Activated naive CD8-positive, alpha-beta T cell treated with anti-CD3 and anti-CD28 coated beads, Interleukin-2, amount 50 U/mL, for 24 hours (primary cell): ENCODE results near the gene TRIL.

Experiments used
- ATAC-seq: fragments of 150-1000 bp; cut with Tn5 transposase; one replicate; pipeline ENCODE4 v1.10.0; 2021
- DNase-seq: peaks from one replicate; pipeline ENCODE4 v3.0.0; 2021
- H3K27ac Mint-ChIP-seq: one replicate; pipeline ENCODE4 v1.8.0; 2021; ENCODE audit warnings: mild to moderate bottlenecking, mixed read lengths
- H3K27me3 Mint-ChIP-seq: one replicate; pipeline ENCODE4 v1.8.0; 2021; ENCODE audit warnings: mixed read lengths
- H3K36me3 Mint-ChIP-seq: one replicate; pipeline ENCODE4 v1.8.0; 2021; ENCODE audit warnings: low read depth, mixed read lengths
- H3K4me1 Mint-ChIP-seq: one replicate; pipeline ENCODE4 v1.8.0; 2021; ENCODE audit warnings: mixed read lengths
- H3K4me3 Mint-ChIP-seq: one replicate; pipeline ENCODE4 v1.8.0; 2021; ENCODE audit warnings: mild to moderate bottlenecking, moderate library complexity, mixed read lengths
- H3K9me3 Mint-ChIP-seq: one replicate; pipeline ENCODE4 v1.8.0; 2021; ENCODE audit warnings: mixed read lengths

The TRIL gene

GRCh38 chr7:28904578-28905048, 53.5 kb downstream of the TRIL start:
- no peak for ATAC-seq
- H3K4me3 Mint-ChIP-seq = no peak overlapping the region
- H3K4me1 Mint-ChIP-seq = no peaks in the 10 kb centered on the region
- no peaks in the 10 kb centered on the region for H3K9me3 Mint-ChIP-seq
- no peak for DNase-seq
- no peaks in the 10 kb centered on the region for H3K36me3 Mint-ChIP-seq
- H3K27me3 Mint-ChIP-seq = peaks cover 11% of the 10 kb centered on the region
- no peak overlapping the region for H3K27ac Mint-ChIP-seq

- no peak overlapping the region for H3K4me3 Mint-ChIP-seq
- H3K36me3 Mint-ChIP-seq = no peaks in the 10 kb centered on the region
- H3K27ac Mint-ChIP-seq = no peak overlapping the region
- H3K4me1 Mint-ChIP-seq = no peaks in the 10 kb centered on the region
- DNase-seq (no peak), ATAC-seq (no peak)
- H3K27me3 Mint-ChIP-seq = peaks cover 11% of the 10 kb centered on the region
- H3K9me3 Mint-ChIP-seq = no peaks in the 10 kb centered on the region
These were observed 54.2 kb downstream of the TRIL start for GRCh38 chr7:28903730-28904577.
